BJ (cell line): Measurements from ENCODE around the gene SLC66A2. TPM values are rescaled to one million over a fixed set of nuclear protein-coding genes. Genes with fewer than 3 reads are reported as not detected.

ENCODE experiments used
- CTCF ChIA-PET: fragments of 350-600 bp; formaldehyde crosslinking; extraction: SDS; loops from one replicate; lab custom pipeline; 2021; ENCODE audit warnings: antibody characterized with exemption, inconsistent platforms; lab: Yijun Ruan, JAX
- POLR2A ChIA-PET: fragments of 300-600 bp; sonication (Branson Sonifier 250); formaldehyde crosslinking; extraction: SDS; loops from one replicate; lab custom pipeline; 2021; ENCODE audit warnings: antibody characterized with exemption; lab: Charles Lee
- DNase-seq: peaks from one replicate; pipeline ENCODE4 v3.0.0-alpha.2; 2011; ENCODE audit warnings: low read depth
- H3K27me3 ChIP-seq: 2 replicates; pipeline ENCODE4 v1.6.0; 2011; ENCODE audit warnings: low read length; ENCODE audit not compliant: control insufficient read depth, insufficient read depth
- H3K36me3 ChIP-seq: 2 replicates; pipeline ENCODE4 v1.5.1; 2011; ENCODE audit warnings: low read length; ENCODE audit not compliant: control insufficient read depth, insufficient read depth
- H3K4me3 ChIP-seq: 2 replicates; pipeline ENCODE4 v1.5.1; 2011; ENCODE audit warnings: low read depth, mild to moderate bottlenecking, control low read depth, low read length
- CTCF ChIP-seq: IDR thresholded peaks from 2 replicates; pipeline ENCODE4 v1.5.1; 2011; ENCODE audit warnings: low read depth, mild to moderate bottlenecking, control low read depth, inconsistent platforms, low read length, moderate library complexity; ENCODE audit not compliant: insufficient read depth
- polyA plus RNA-seq: library from polyadenylated mRNA; depleted of rRNA; stranded (reverse); fragments of >200 nt; gene quantifications from 2 replicates; pipeline ENCODE4 v1.2.3, GENCODE V29; 2011

SLC66A2 gene
- polyA plus RNA-seq, 1 experiment, result 26.4 TPM

DNA sequence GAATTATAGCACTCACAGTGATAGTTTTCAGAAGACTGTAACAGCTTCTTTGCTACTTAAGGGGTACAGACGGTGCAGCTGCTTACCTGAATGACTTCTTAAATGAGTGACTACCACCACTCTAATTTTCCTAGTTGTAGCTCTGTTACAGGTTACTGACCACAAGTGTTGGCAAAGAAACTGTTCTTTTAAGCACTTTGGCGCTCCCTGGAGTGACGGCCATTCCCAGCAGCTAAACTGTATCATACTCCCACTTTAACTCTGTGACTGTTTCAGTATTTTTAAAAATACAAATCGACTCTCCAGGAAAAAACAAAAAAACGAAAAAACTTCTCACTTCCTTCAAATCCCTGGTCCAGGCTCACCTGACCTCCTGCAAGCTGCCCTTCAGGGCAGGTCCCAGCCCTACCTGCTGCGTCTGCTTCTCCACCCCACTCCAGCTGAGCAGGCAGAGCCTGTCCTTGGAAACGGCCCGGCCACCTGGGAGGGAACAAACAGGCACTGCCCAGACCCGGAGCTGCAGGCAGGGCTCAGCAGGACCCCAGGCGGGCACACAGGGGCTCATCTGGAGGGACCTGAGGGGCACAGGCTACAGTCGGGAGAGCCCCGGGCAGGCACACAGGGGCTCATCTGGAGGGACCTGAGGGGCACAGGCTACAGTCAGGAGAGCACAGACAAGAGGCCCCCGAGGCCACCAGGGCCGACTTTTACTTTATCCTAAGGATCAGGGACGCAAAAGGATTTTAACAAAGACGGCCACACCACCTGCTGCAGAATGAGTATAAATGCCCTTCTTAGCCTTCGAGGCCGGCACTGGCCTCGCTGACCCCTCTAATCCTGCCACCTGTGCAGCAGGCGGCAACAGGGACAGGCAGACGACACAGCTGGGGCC, 24.5 kb downstream of the SLC66A2 start:
- no peak overlapping the region for H3K4me3 ChIP-seq
- no peaks in the 10 kb centered on the region for H3K27me3 ChIP-seq
- DNase-seq, result no peak
- H3K36me3 ChIP-seq, result peaks cover 18% of the 10 kb centered on the region
- ChIA-PET POLR2A (no interaction called here), CTCF (no interaction called here)
- TF ChIP-seq CTCF, result no peak

DNA sequence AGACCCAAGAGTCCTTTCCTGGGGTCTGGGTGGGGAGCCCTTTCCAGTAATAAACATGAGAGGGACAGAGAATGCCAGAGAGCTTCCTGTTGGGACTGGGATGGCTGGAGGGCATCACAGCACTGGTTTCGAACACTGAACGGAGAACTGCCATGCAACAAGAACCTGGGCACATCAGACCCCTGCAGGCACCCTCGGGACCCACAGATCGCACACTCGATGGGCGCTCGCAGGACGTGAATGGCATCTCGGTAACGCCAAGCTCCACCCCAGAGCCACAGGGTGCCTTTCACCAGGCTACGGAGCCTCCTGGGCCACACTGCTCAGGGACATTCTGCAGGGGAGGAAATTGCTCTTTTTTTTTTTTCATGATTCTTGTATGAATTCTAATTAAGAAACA, 25.1 kb downstream of the SLC66A2 start:
- CTCF ChIA-PET, result no interaction called here
- POLR2A ChIA-PET, result no interaction called here
- no peak for TF ChIP-seq CTCF
- DNase-seq, result no peak
- H3K4me3 ChIP-seq, result no peak overlapping the region
- H3K36me3 ChIP-seq, result peaks cover 20% of the 10 kb centered on the region
- H3K27me3 ChIP-seq, result no peaks in the 10 kb centered on the region

GRCh38 chr18:79924814-79925731, 26.4 kb downstream of the SLC66A2 start:
- no peak for DNase-seq
- Histone ChIP-seq H3K36me3 (peaks cover 20% of the 10 kb centered on the region), H3K27me3 (no peaks in the 10 kb centered on the region), H3K4me3 (no peak overlapping the region)
- ChIA-PET CTCF (interaction anchor here (1.4 kb wide), 1 partner anchor 9 kb away, joined by 4 read pairs; no protein-coding TSS in a partner anchor), POLR2A (no interaction called here)
- no peak for TF ChIP-seq CTCF

GRCh38 chr18:79923896-79924585, 27.4 kb downstream of the SLC66A2 start:
- CTCF ChIA-PET, result interaction anchor here (1.4 kb wide), 1 partner anchor 10 kb away, joined by 4 read pairs; no protein-coding TSS in a partner anchor
- no peak for DNase-seq
- H3K4me3 ChIP-seq, result no peak overlapping the region
- no peaks in the 10 kb centered on the region for H3K27me3 ChIP-seq
- H3K36me3 ChIP-seq, result peaks cover 18% of the 10 kb centered on the region
- no peak for TF ChIP-seq CTCF
- POLR2A ChIA-PET, result no interaction called here
